Sigmoid colon (tissue), 7 donors: ENCODE data around the gene MYL5. TPM values are rescaled to one million over a fixed set of nuclear protein-coding genes. Genes with fewer than 3 reads are reported as not detected.

Source experiments
- DNase-seq: peaks from one replicate; pipeline ENCODE4 v3.0.0-alpha.2; 2019
- H3K27ac ChIP-seq, 4 donors: fragments of 200-600 bp; sonication (generic); one replicate each; pipeline ENCODE4 v1.5.1; 2016 to 2019; ENCODE audit warnings: mild to moderate bottlenecking in 1 of 4
- H3K27me3 ChIP-seq, 3 donors: fragments of 200-600 bp; sonication (generic); one replicate each; pipeline ENCODE4 v1.5.1; 2019; ENCODE audit warnings: mild to moderate bottlenecking in 1 of 3
- H3K36me3 ChIP-seq, 4 donors: fragments of 200-600 bp; sonication (generic); one replicate each; pipeline ENCODE4 v1.5.1; 2016 to 2019
- H3K4me1 ChIP-seq, 4 donors: fragments of 200-600 bp; sonication (generic); one replicate each; pipeline ENCODE4 v1.5.1; 2017 to 2019
- H3K4me3 ChIP-seq, 4 donors: fragments of 200-600 bp; sonication (generic); one replicate each; pipeline ENCODE4 v1.5.1; 2017 to 2019; ENCODE audit warnings: mild to moderate bottlenecking in 2 of 4, moderate library complexity in 1 of 4
- H3K9me3 ChIP-seq, 4 donors: fragments of 200-600 bp in 3 of 4; sonication (generic) in 3 of 4; one replicate each; pipeline versions ENCODE4 v1.5.1 to v1.6.1; 2013 to 2019
- CTCF ChIP-seq, 4 experiments: fragments of 450-650 bp in 3 of 4; fragments of 200-600 bp in 1 of 4; IDR thresholded peaks; one replicate each; pipeline ENCODE4 v1.5.1; 2016 to 2019; ENCODE audit warnings: antibody characterized with exemption in 4 of 4, mild to moderate bottlenecking in 3 of 4, moderate library complexity in 2 of 4
- EP300 ChIP-seq, 4 donors: sonication (generic); formaldehyde crosslinking; IDR thresholded peaks; one replicate each; pipeline ENCODE4 v1.6.1; 2017; ENCODE audit warnings: antibody characterized with exemption in 4 of 4
- POLR2A ChIP-seq, 2 donors: fragments of 450-650 bp; IDR thresholded peaks; one replicate each; pipeline ENCODE4 v1.6.1; 2016; ENCODE audit warnings: antibody characterized with exemption in 2 of 2, mild to moderate bottlenecking in 2 of 2, moderate library complexity in 2 of 2
- POLR2AphosphoS5 ChIP-seq, 4 donors: sonication (generic); formaldehyde crosslinking; IDR thresholded peaks; one replicate each; pipeline ENCODE4 v1.6.1; 2017; ENCODE audit warnings: antibody characterized with exemption in 4 of 4
- WGBS, 2 donors: extraction: QIAGEN DNeasy Blood & Tissue Kit; methylation state at CpG; one replicate each; pipeline ENCODE4 v1.1.7; 2013; 5-methylcytosine and 5-hydroxymethylcytosine counted together
- intact Hi-C: fragments of 100-400 bp; cut with DNase I; formaldehyde crosslinking; loops from one replicate; pipeline ENCODE4 v1.15.1; 2023
- polyA plus RNA-seq, 3 donors: library from polyadenylated mRNA; stranded (reverse); fragments of 200-250 nt; gene quantifications; one replicate each; pipeline ENCODE4 v1.2.3, GENCODE V29; 2013
- total RNA-seq, 4 donors: library from RNA; depleted of rRNA; stranded (reverse); fragments of >200 nt; gene quantifications; one replicate each; pipeline ENCODE4 v1.1.0, GENCODE V29; 2016
- donor health status: healthy with polysubstance abuse.
- donor health status: Bipolar disorder and iron deficiency.
- donor health status: healthy.

MYL5 gene
- total and polyA plus RNA-seq, 7 donors = 5.7 to 29.7 (median 11.7) TPM

- TF ChIP-seq POLR2A (IDR thresholded peaks at IDR 0.05) (no peak), EP300 (IDR thresholded peaks at IDR 0.05) (no peak), CTCF (IDR thresholded peaks at IDR 0.05) (no peak), POLR2AphosphoS5 (IDR thresholded peaks at IDR 0.05) (no peak)
- H3K27ac ChIP-seq = no peak overlapping the region
- 72 to 79% methylated on average over 20 of the region's 20 CpGs for WGBS, 2 donors
- no peaks in the 10 kb centered on the region for H3K9me3 ChIP-seq
- no peak overlapping the region for H3K4me3 ChIP-seq
- no peaks in the 10 kb centered on the region for H3K4me1 ChIP-seq
- H3K36me3 ChIP-seq = no peaks in the 10 kb centered on the region
- intact Hi-C loops = no loop called here
- peaks cover 0 to 35% (median 9%) of the 10 kb centered on the region in 3 donors for H3K27me3 ChIP-seq
- no peak for DNase-seq
These were observed 47.9 kb upstream of the MYL5 start for GRCh38 chr4:626201-627091.

GRCh38 chr4:627347-628125 lies 46.8 kb upstream of the MYL5 start:
- TF ChIP-seq EP300 (IDR thresholded peaks at IDR 0.05) (no peak), POLR2AphosphoS5 (IDR thresholded peaks at IDR 0.05) (no peak)
- H3K27ac ChIP-seq = no peak overlapping the region
- 75 to 81% methylated on average over 14 of the region's 15 CpGs for WGBS, 2 donors
- H3K9me3 ChIP-seq = no peaks in the 10 kb centered on the region
- no peaks in the 10 kb centered on the region for H3K4me1 ChIP-seq
- no peak overlapping the region for H3K4me3 ChIP-seq
- no peak for DNase-seq
- H3K36me3 ChIP-seq = no peaks in the 10 kb centered on the region
- H3K27me3 ChIP-seq = peaks cover 0 to 35% (median 9%) of the 10 kb centered on the region in 3 donors
- intact Hi-C loops = no loop called here

GRCh38 chr4:628311-628741 lies 46.0 kb upstream of the MYL5 start:
- intact Hi-C loops = no loop called here
- Histone ChIP-seq H3K9me3 (no peaks in the 10 kb centered on the region), H3K4me1 (no peaks in the 10 kb centered on the region), H3K27me3 (peaks cover 0 to 34% (median 9%) of the 10 kb centered on the region in 3 donors), H3K4me3 (no peak overlapping the region), H3K36me3 (no peaks in the 10 kb centered on the region), H3K27ac (no peak overlapping the region)
- no peak for DNase-seq
- TF ChIP-seq EP300 (IDR thresholded peaks at IDR 0.05) (no peak), POLR2A (IDR thresholded peaks at IDR 0.05) (no peak), CTCF (IDR thresholded peaks at IDR 0.05) (no peak), POLR2AphosphoS5 (IDR thresholded peaks at IDR 0.05) (no peak)
- WGBS, 2 donors = 91 to 95% methylated on average over 17 of the region's 17 CpGs

- 88 to 89% methylated on average over 27 of the region's 27 CpGs for WGBS, 2 donors
- TF ChIP-seq POLR2AphosphoS5 (IDR thresholded peaks at IDR 0.05) = no peak
- intact Hi-C loops = no loop called here
- no peak overlapping the region for H3K4me3 ChIP-seq
- DNase-seq = no peak
- no peaks in the 10 kb centered on the region for H3K9me3 ChIP-seq
- H3K27ac ChIP-seq = no peak overlapping the region
- peaks cover 0 to 30% (median 9%) of the 10 kb centered on the region in 3 donors for H3K27me3 ChIP-seq
- H3K4me1 ChIP-seq = no peaks in the 10 kb centered on the region
- H3K36me3 ChIP-seq = no peaks in the 10 kb centered on the region
These were observed 45.3 kb upstream of the MYL5 start for GRCh38 chr4:628821-629635.

- no peaks in the 10 kb centered on the region for H3K9me3 ChIP-seq
- H3K27me3 ChIP-seq = peaks cover 0 to 26% (median 9%) of the 10 kb centered on the region in 3 donors
- H3K4me1 ChIP-seq = no peaks in the 10 kb centered on the region
- no peak for TF ChIP-seq POLR2AphosphoS5 (IDR thresholded peaks at IDR 0.05)
- no peak for TF ChIP-seq POLR2A (IDR thresholded peaks at IDR 0.05)
- TF ChIP-seq EP300 (IDR thresholded peaks at IDR 0.05) = no peak
- no peak for TF ChIP-seq CTCF (IDR thresholded peaks at IDR 0.05)
- H3K27ac ChIP-seq = no peak overlapping the region
- DNase-seq = no peak
- intact Hi-C loops = no loop called here
- 81 to 89% methylated on average over 9 of the region's 9 CpGs for WGBS, 2 donors
- no peak overlapping the region for H3K4me3 ChIP-seq
- H3K36me3 ChIP-seq = no peaks in the 10 kb centered on the region
These were observed 44.8 kb upstream of the MYL5 start for GRCh38 chr4:629636-629914.
